K562 (cell line): ENCODE measurements around the gene ALX3. TPM values are rescaled to one million over a fixed set of nuclear protein-coding genes. Genes with fewer than 3 reads are reported as not detected.
A peak's percentile ranks its signal among the peaks of the same experiment; 100 is the strongest.

Source experiments
- PBX2 ChIP-seq, 2 experiments: IDR thresholded peaks in 1 of 2; conservative IDR thresholded peaks in 1 of 2; 2 replicates each; pipeline ENCODE4 v1.6.1; 2016; ENCODE audit warnings: low read depth in 2 of 2, mild to moderate bottlenecking in 1 of 2, missing compliant biosample characterization in 1 of 2, missing genetic modification characterization in 1 of 2, moderate library complexity in 1 of 2
- PKNOX1 ChIP-seq: fragments of 450-650 bp; IDR thresholded peaks from 2 replicates; pipeline ENCODE4 v1.6.1; 2016
- RAD21 ChIP-seq, 2 experiments: fragments of 250-450 bp in 1 of 2; fragments of 450-650 bp in 1 of 2; sonication (Bioruptor Pico) in 1 of 2; formaldehyde crosslinking in 1 of 2; IDR thresholded peaks in 1 of 2; conservative IDR thresholded peaks in 1 of 2; 2 replicates each; pipeline versions ENCODE4 v1.4.0 to v1.8.0; 2020 to 2022; ENCODE audit warnings: mild to moderate bottlenecking in 2 of 2, moderate library complexity in 1 of 2
- SMC3 ChIP-seq: conservative IDR thresholded peaks from 2 replicates; pipeline ENCODE4 v1.6.1; 2011; ENCODE audit warnings: low read depth, low read length, improper control_type of control experiment; ENCODE audit not compliant: insufficient read depth
- polyA plus RNA-seq, 8 experiments: library from polyadenylated mRNA; depleted of rRNA in 4 of 8; stranded (reverse) in 5 of 8; unstranded in 3 of 8; fragments of >200 nt; fragmentation: Nextera tagmentation in 2 of 8; fragmentation: Illumina TruSeq in 1 of 8; extraction: Ambion mirVana in 2 of 8; extraction: Trizol in 1 of 8; gene quantifications; 2 replicates each; pipeline versions ENCODE4 v1.2.1 to v1.2.3, GENCODE V29; 2011 to 2014; ENCODE audit warnings: inconsistent platforms in 1 of 8, missing spikeins in 1 of 8
- total RNA-seq, 7 experiments: library from RNA; depleted of rRNA in 6 of 7; stranded (reverse); fragments of >200 nt in 6 of 7; fragmentation: Illumina TruSeq in 2 of 7; extraction: Trizol in 2 of 7; gene quantifications; 2 replicates each; pipeline versions ENCODE4 v1.2.1 to v1.2.3, GENCODE V29; 2011 to 2021; ENCODE audit warnings: low replicate concordance in 1 of 7
- TF ChIP-seq, protein P1 (sequence below), 3 experiments: IDR thresholded peaks in 2 of 3; conservative IDR thresholded peaks in 1 of 3; 2 replicates each; pipeline ENCODE4 v1.5.1; 2011 to 2012; ENCODE audit warnings: low read length in 3 of 3, mild to moderate bottlenecking in 3 of 3, control low read depth in 2 of 3, improper control_type of control experiment in 1 of 3, inconsistent platforms in 1 of 3, low read depth in 1 of 3, mixed read lengths in 1 of 3, moderate library complexity in 1 of 3; ENCODE audit not compliant: insufficient read depth in 2 of 3
- TF ChIP-seq, protein P2 (sequence below): sonication (generic); formaldehyde crosslinking; IDR thresholded peaks from 2 replicates; pipeline ENCODE4 v1.8.1; 2023; ENCODE audit warnings: mild to moderate bottlenecking, missing genetic modification reagents

ALX3 gene
- total and polyA plus RNA-seq, 9 of the 15 experiments (the other 6 are each of a cell fraction or from before 2014, with no cell fraction given) = not detected

DNA sequence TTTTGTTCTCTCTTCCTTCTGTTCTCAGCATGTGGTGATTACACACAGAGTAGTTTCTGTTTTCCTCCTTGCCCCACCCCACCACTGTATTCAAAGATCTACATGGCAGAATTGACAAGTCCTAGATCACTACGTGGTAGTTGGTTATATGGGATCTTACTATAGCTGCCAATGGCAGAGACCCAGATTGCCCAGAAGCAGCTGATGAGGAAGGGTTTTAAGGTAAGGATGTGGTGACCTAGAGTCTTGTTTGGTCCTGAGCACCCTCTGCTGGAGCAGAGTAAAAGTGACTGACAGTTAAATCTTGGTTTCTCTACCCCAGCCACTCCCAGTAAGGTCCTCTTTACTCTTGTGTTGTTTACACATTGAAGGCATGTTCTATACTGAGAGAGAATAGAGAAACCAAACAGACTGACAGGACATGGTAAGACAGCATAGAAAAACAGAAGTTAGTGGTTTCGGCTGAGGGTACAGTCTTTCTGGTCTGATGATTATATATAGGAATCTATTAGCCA, 58.9 kb downstream of the ALX3 start (continued):
- TF ChIP-seq PKNOX1 = peak; percentile 82
- TF ChIP-seq RAD21 (CRISPR knock-in tag; conservative IDR thresholded peaks at IDR 0.05 in 1 of 2, IDR thresholded peaks at IDR 0.05 in 1 of 2) = peak; percentile 69 to 85
- TF ChIP-seq SMC3 = peak; percentile 51; the same call in 1 of the 2 replicates
- TF ChIP-seq, protein P1, sequence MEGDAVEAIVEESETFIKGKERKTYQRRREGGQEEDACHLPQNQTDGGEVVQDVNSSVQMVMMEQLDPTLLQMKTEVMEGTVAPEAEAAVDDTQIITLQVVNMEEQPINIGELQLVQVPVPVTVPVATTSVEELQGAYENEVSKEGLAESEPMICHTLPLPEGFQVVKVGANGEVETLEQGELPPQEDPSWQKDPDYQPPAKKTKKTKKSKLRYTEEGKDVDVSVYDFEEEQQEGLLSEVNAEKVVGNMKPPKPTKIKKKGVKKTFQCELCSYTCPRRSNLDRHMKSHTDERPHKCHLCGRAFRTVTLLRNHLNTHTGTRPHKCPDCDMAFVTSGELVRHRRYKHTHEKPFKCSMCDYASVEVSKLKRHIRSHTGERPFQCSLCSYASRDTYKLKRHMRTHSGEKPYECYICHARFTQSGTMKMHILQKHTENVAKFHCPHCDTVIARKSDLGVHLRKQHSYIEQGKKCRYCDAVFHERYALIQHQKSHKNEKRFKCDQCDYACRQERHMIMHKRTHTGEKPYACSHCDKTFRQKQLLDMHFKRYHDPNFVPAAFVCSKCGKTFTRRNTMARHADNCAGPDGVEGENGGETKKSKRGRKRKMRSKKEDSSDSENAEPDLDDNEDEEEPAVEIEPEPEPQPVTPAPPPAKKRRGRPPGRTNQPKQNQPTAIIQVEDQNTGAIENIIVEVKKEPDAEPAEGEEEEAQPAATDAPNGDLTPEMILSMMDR (IDR thresholded peaks at IDR 0.05 in 2 of 3, conservative IDR thresholded peaks at IDR 0.05 in 1 of 3; ENCODE audit: insufficient read depth in 2 of 3, low read depth in 1 of 3, low read length in 3 of 3) = peak; percentile 65 to 79 (median 68)
- TF ChIP-seq, protein P2, sequence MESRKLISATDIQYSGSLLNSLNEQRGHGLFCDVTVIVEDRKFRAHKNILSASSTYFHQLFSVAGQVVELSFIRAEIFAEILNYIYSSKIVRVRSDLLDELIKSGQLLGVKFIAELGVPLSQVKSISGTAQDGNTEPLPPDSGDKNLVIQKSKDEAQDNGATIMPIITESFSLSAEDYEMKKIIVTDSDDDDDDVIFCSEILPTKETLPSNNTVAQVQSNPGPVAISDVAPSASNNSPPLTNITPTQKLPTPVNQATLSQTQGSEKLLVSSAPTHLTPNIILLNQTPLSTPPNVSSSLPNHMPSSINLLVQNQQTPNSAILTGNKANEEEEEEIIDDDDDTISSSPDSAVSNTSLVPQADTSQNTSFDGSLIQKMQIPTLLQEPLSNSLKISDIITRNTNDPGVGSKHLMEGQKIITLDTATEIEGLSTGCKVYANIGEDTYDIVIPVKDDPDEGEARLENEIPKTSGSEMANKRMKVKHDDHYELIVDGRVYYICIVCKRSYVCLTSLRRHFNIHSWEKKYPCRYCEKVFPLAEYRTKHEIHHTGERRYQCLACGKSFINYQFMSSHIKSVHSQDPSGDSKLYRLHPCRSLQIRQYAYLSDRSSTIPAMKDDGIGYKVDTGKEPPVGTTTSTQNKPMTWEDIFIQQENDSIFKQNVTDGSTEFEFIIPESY = no peak
- no peak for TF ChIP-seq PBX2 (CRISPR knock-in tag; IDR thresholded peaks at IDR 0.05; ENCODE audit: low read depth)
- TF ChIP-seq PBX2 (tag; conservative IDR thresholded peaks at IDR 0.05; ENCODE audit: low read depth) = peak; percentile 25; the same call in 1 of the 2 replicates

Other genes with a start within 250 kb of the ALX3 start
- 2.8 and 5.9 TPM in 2 replicates for gene CSF1, start 159.8 kb downstream of the ALX3 start, total RNA-seq (2014; rRNA removed)
- gene CSF1, start 159.8 kb downstream of the ALX3 start, total RNA-seq (2014; rRNA removed; fragmentation: Illumina TruSeq; extraction: Trizol) = 1.6 TPM in 2 replicates
- 2.4 and 3.4 TPM in 2 replicates for gene CSF1, start 159.8 kb downstream of the ALX3 start, total RNA-seq (2015; rRNA removed; fragmentation: Illumina TruSeq; extraction: Trizol)
- 6.7 and 6.8 TPM in 2 replicates for gene CSF1, start 159.8 kb downstream of the ALX3 start, total RNA-seq (2021)
- 6.9 and 11.8 TPM in 2 replicates for gene CSF1, start 159.8 kb downstream of the ALX3 start, polyA plus RNA-seq (2011; rRNA removed)
- 3.8 and 4.8 TPM in 2 replicates for gene CSF1, start 159.8 kb downstream of the ALX3 start, polyA plus RNA-seq (2014; fragmentation: Illumina TruSeq; extraction: Trizol)
- under 1 TPM; 0.18 to 0.23 TPM for gene CSF1, start 159.8 kb downstream of the ALX3 start, polyA plus RNA-seq (2014; fragmentation: Nextera tagmentation; extraction: Ambion mirVana)
- 2.7 and 4.3 TPM in 2 replicates for gene CSF1, start 159.8 kb downstream of the ALX3 start, polyA plus RNA-seq (2014; rRNA removed)
- gene AHCYL1, start 85.9 kb downstream of the ALX3 start, total RNA-seq (2014; rRNA removed) = 39.8 and 40.1 TPM in 2 replicates
- 44.5 and 49.8 TPM in 2 replicates for gene AHCYL1, start 85.9 kb downstream of the ALX3 start, total RNA-seq (2014; rRNA removed; fragmentation: Illumina TruSeq; extraction: Trizol)
- 40.5 and 40.9 TPM in 2 replicates for gene AHCYL1, start 85.9 kb downstream of the ALX3 start, total RNA-seq (2015; rRNA removed; fragmentation: Illumina TruSeq; extraction: Trizol)
- gene AHCYL1, start 85.9 kb downstream of the ALX3 start, total RNA-seq (2021) = 75.5 and 84.9 TPM in 2 replicates
- 96.4 and 118 TPM in 2 replicates for gene AHCYL1, start 85.9 kb downstream of the ALX3 start, polyA plus RNA-seq (2011; rRNA removed)
- gene AHCYL1, start 85.9 kb downstream of the ALX3 start, polyA plus RNA-seq (2014; fragmentation: Illumina TruSeq; extraction: Trizol) = 75.5 and 83.7 TPM in 2 replicates
- gene AHCYL1, start 85.9 kb downstream of the ALX3 start, polyA plus RNA-seq (2014; fragmentation: Nextera tagmentation; extraction: Ambion mirVana) = 10 to 100 TPM; 27.3 to 32.9 TPM
- gene AHCYL1, start 85.9 kb downstream of the ALX3 start, polyA plus RNA-seq (2014; rRNA removed) = 53.4 and 56.3 TPM in 2 replicates
- 34.2 and 40.1 TPM in 2 replicates for gene STRIP1, start 36.0 kb downstream of the ALX3 start, total RNA-seq (2014; rRNA removed)
- 27.6 and 28.6 TPM in 2 replicates for gene STRIP1, start 36.0 kb downstream of the ALX3 start, total RNA-seq (2014; rRNA removed; fragmentation: Illumina TruSeq; extraction: Trizol)
- gene STRIP1, start 36.0 kb downstream of the ALX3 start, total RNA-seq (2015; rRNA removed; fragmentation: Illumina TruSeq; extraction: Trizol) = 29.0 and 30.6 TPM in 2 replicates
- gene STRIP1, start 36.0 kb downstream of the ALX3 start, total RNA-seq (2021) = 38.5 and 42.3 TPM in 2 replicates
- 32.6 and 32.8 TPM in 2 replicates for gene STRIP1, start 36.0 kb downstream of the ALX3 start, polyA plus RNA-seq (2011; rRNA removed)
- 30.6 and 32.2 TPM in 2 replicates for gene STRIP1, start 36.0 kb downstream of the ALX3 start, polyA plus RNA-seq (2014; fragmentation: Illumina TruSeq; extraction: Trizol)
- 10 to 100 TPM in 1 of 2 experiments, 1 to 10 TPM in 1; 9.9 to 10.5 TPM for gene STRIP1, start 36.0 kb downstream of the ALX3 start, polyA plus RNA-seq (2014; fragmentation: Nextera tagmentation; extraction: Ambion mirVana)
- 30.4 and 32.0 TPM in 2 replicates for gene STRIP1, start 36.0 kb downstream of the ALX3 start, polyA plus RNA-seq (2014; rRNA removed)
- gene UBL4B, start 41.8 kb upstream of the ALX3 start, total RNA-seq (2014; rRNA removed) = not detected in 2 replicates
- not detected in 2 replicates for gene UBL4B, start 41.8 kb upstream of the ALX3 start, total RNA-seq (2014; rRNA removed; fragmentation: Illumina TruSeq; extraction: Trizol)
- not detected in 2 replicates for gene UBL4B, start 41.8 kb upstream of the ALX3 start, total RNA-seq (2015; rRNA removed; fragmentation: Illumina TruSeq; extraction: Trizol)
- gene UBL4B, start 41.8 kb upstream of the ALX3 start, total RNA-seq (2021) = not detected in 2 replicates
- gene UBL4B, start 41.8 kb upstream of the ALX3 start, polyA plus RNA-seq (2011; rRNA removed) = 0.05 TPM in 1 of 2 replicates, not detected in the other
- gene UBL4B, start 41.8 kb upstream of the ALX3 start, polyA plus RNA-seq (2014; fragmentation: Illumina TruSeq; extraction: Trizol) = not detected in 2 replicates
- gene UBL4B, start 41.8 kb upstream of the ALX3 start, polyA plus RNA-seq (2014; fragmentation: Nextera tagmentation; extraction: Ambion mirVana) = not detected
- not detected in 2 replicates for gene UBL4B, start 41.8 kb upstream of the ALX3 start, polyA plus RNA-seq (2014; rRNA removed)
- not detected in 2 replicates for gene SLC6A17, start 79.8 kb upstream of the ALX3 start, total RNA-seq (2014; rRNA removed)
- not detected in 2 replicates for gene SLC6A17, start 79.8 kb upstream of the ALX3 start, total RNA-seq (2014; rRNA removed; fragmentation: Illumina TruSeq; extraction: Trizol)
- not detected in 2 replicates for gene SLC6A17, start 79.8 kb upstream of the ALX3 start, total RNA-seq (2015; rRNA removed; fragmentation: Illumina TruSeq; extraction: Trizol)
- not detected in 2 replicates for gene SLC6A17, start 79.8 kb upstream of the ALX3 start, total RNA-seq (2021)
- gene SLC6A17, start 79.8 kb upstream of the ALX3 start, polyA plus RNA-seq (2011; rRNA removed) = not detected in 2 replicates
- not detected in 2 replicates for gene SLC6A17, start 79.8 kb upstream of the ALX3 start, polyA plus RNA-seq (2014; fragmentation: Illumina TruSeq; extraction: Trizol)
- not detected for gene SLC6A17, start 79.8 kb upstream of the ALX3 start, polyA plus RNA-seq (2014; fragmentation: Nextera tagmentation; extraction: Ambion mirVana)
- not detected in 2 replicates for gene SLC6A17, start 79.8 kb upstream of the ALX3 start, polyA plus RNA-seq (2014; rRNA removed)
- gene KCNC4, start 139.6 kb upstream of the ALX3 start, total RNA-seq (2014; rRNA removed) = 0.73 and 2.3 TPM in 2 replicates
- gene KCNC4, start 139.6 kb upstream of the ALX3 start, total RNA-seq (2014; rRNA removed; fragmentation: Illumina TruSeq; extraction: Trizol) = 0.13 and 0.33 TPM in 2 replicates
- 0.53 and 0.62 TPM in 2 replicates for gene KCNC4, start 139.6 kb upstream of the ALX3 start, total RNA-seq (2015; rRNA removed; fragmentation: Illumina TruSeq; extraction: Trizol)
- 1.8 and 2.0 TPM in 2 replicates for gene KCNC4, start 139.6 kb upstream of the ALX3 start, total RNA-seq (2021)
- gene KCNC4, start 139.6 kb upstream of the ALX3 start, polyA plus RNA-seq (2011; rRNA removed) = 0.81 and 1.2 TPM in 2 replicates
- gene KCNC4, start 139.6 kb upstream of the ALX3 start, polyA plus RNA-seq (2014; fragmentation: Illumina TruSeq; extraction: Trizol) = 0.64 and 0.79 TPM in 2 replicates
- under 1 TPM; 0.07 to 0.13 TPM for gene KCNC4, start 139.6 kb upstream of the ALX3 start, polyA plus RNA-seq (2014; fragmentation: Nextera tagmentation; extraction: Ambion mirVana)
- gene KCNC4, start 139.6 kb upstream of the ALX3 start, polyA plus RNA-seq (2014; rRNA removed) = 0.90 and 1.2 TPM in 2 replicates